Measurements from ENCODE around the gene KRT73. TPM values are rescaled to one million over a fixed set of nuclear protein-coding genes. Genes with fewer than 3 reads are reported as not detected.

The KRT73 gene
- total and polyA plus RNA-seq, 2 of the 8 experiments (the other 6 are each of a cell fraction or from before 2014, with no cell fraction given), result not detected

- no peak for TF ChIP-seq CHD7 (IDR thresholded peaks at IDR 0.05; ENCODE audit: insufficient replicate concordance, low read length)
- no peak for TF ChIP-seq POU5F1 (IDR thresholded peaks at IDR 0.05; ENCODE audit: low read depth, low read length)
- TF ChIP-seq CBX5 (IDR thresholded peaks at IDR 0.05; ENCODE audit: low read depth, low read length), result no peak
- TF ChIP-seq EGR1 (IDR thresholded peaks at IDR 0.05; ENCODE audit: borderline replicate concordance, low read depth, low read length), result no peak
- no peak for TF ChIP-seq CTBP2 (IDR thresholded peaks at IDR 0.05; ENCODE audit: borderline replicate concordance, insufficient read depth, insufficient read length, low read length)
- no peak for TF ChIP-seq TCF12 (IDR thresholded peaks at IDR 0.05; ENCODE audit: low read depth, low read length)
- TF ChIP-seq ZNF274 (IDR thresholded peaks at IDR 0.05; ENCODE audit: borderline replicate concordance, extremely low read depth, low read length), result no peak
Measured at GRCh38 chr12:52651726-52652261, 33.4 kb upstream of the KRT73 start, which contains the start of gene KRT2 (continued).

Data from H1 (cell line).